Stimulated activated effector memory CD8-positive, alpha-beta T cell treated with anti-CD3 and anti-CD28 coated beads, Interleukin-12 subunit alpha, Interleukin-12 subunit beta, amount 100 ng/mL, for 72 hours (primary cell): ENCODE results near the gene MARVELD3.

Source experiments
- ATAC-seq: fragments of 150-1000 bp; cut with Tn5 transposase; 2 replicates; pipeline ENCODE4 v1.10.0; 2021
- DNase-seq, 2 donors: peaks; one replicate each; pipeline ENCODE4 v3.0.0; 2021 to 2022; ENCODE audit warnings: low spot score in 2 of 2
- H3K27ac Mint-ChIP-seq: one replicate; pipeline ENCODE4 v1.8.0; 2022; ENCODE audit warnings: mild to moderate bottlenecking, mixed read lengths
- H3K36me3 Mint-ChIP-seq: one replicate; pipeline ENCODE4 v1.8.0; 2022; ENCODE audit warnings: mild to moderate bottlenecking, mixed read lengths
- H3K4me1 Mint-ChIP-seq: one replicate; pipeline ENCODE4 v1.8.0; 2022; ENCODE audit warnings: mixed read lengths
- H3K4me3 Mint-ChIP-seq: one replicate; pipeline ENCODE4 v1.8.0; 2022; ENCODE audit warnings: mild to moderate bottlenecking, mixed read lengths
- H3K9me3 Mint-ChIP-seq: one replicate; pipeline ENCODE4 v1.8.0; 2022; ENCODE audit warnings: mixed read lengths

Gene MARVELD3

DNA sequence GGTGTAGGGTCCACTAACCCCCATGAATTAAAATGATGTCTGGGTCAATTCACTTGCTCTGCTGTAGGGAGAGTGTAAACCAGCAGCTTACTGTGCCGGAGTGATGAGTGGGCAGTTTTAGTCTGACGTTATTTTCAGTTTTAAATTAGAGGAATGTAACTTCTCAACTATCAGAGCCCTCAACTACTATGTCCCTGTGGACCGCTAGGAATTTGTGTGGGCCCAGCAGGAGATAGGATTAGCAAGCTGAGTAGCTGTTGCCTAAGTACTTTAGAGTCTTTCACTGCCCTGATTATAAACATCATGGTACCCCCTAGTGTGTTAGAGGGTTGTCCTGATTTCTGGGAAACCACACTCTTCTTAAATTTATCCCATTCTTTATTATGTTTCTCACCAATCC lies 11.4 kb downstream of the MARVELD3 start:
- Mint-ChIP-seq H3K27ac (no peak overlapping the region), H3K9me3 (no peaks in the 10 kb centered on the region), H3K4me3 (no peak overlapping the region), H3K4me1 (no peaks in the 10 kb centered on the region), H3K36me3 (no peaks in the 10 kb centered on the region)
- no peak for DNase-seq
- no peak for ATAC-seq

DNA sequence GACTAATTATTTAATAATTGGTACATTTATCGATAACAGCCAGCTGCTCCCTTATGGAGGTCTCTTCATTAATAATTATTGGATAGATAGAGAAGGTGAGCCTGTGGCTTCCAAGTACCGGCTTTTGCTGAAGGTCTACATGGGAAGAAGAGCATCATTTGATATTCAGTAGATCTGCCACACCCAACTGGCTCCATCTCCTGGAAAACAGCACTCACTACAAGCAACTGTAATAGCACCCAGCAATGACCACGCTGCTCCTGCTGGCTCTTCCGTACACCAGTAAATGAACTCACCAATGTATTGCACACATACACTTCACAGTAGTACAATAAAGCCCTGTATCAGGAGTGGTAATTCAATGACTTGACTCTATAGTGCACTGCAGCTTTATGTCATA lies 19.5 kb downstream of the MARVELD3 start:
- Mint-ChIP-seq H3K27ac (no peak overlapping the region), H3K9me3 (no peaks in the 10 kb centered on the region), H3K36me3 (peaks cover 9% of the 10 kb centered on the region), H3K4me3 (no peak overlapping the region), H3K4me1 (no peaks in the 10 kb centered on the region)
- DNase-seq (no peak), ATAC-seq (peak; percentile 37)

DNA sequence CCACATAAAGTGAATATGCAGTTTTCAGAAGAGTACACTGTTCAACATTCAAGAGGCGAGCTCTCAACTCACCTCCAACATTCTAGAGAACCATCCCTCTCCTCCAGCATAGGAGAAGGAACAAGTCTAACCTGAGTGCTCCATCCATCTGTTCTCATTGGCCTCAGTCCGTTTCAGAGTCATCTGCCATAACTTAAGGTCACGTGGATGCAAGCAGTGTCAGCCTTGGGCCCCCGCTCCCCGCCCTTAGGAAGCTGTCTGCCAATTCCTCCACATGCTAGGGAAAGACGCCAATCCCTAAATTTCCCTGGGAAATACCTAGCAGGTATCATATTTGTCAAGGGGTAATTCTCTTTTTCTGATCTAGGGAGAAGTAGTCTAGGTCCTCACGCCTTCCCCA lies 21.4 kb downstream of the MARVELD3 start:
- Mint-ChIP-seq H3K27ac (no peak overlapping the region), H3K36me3 (peaks cover 20% of the 10 kb centered on the region), H3K4me1 (no peaks in the 10 kb centered on the region), H3K9me3 (no peaks in the 10 kb centered on the region), H3K4me3 (no peak overlapping the region)
- DNase-seq (no peak), ATAC-seq (no peak)

DNA sequence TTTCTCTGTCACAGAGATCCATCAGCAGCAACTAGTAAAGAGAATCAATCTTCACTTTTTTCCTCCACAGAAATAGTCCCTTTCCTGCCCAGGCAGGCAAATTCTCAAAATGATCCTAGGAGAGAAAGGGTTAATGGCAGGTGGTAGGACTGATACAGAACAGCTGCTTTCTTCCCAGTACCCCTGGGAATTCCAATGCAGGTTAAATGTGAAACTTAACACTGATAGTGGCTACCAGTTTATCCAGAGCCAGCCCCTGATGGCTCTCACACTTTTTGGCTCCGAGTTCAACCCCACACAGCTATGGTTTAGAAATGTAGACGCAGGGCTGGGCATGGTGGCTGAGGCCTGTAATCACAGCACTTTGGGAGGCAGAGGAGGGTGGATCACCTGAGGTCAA lies 22.2 kb downstream of the MARVELD3 start:
- H3K4me3 Mint-ChIP-seq: no peak overlapping the region
- H3K4me1 Mint-ChIP-seq: no peaks in the 10 kb centered on the region
- peaks cover 28% of the 10 kb centered on the region for H3K36me3 Mint-ChIP-seq
- H3K9me3 Mint-ChIP-seq: no peaks in the 10 kb centered on the region
- H3K27ac Mint-ChIP-seq: no peak overlapping the region
- DNase-seq (no peak), ATAC-seq (no peak)

DNA sequence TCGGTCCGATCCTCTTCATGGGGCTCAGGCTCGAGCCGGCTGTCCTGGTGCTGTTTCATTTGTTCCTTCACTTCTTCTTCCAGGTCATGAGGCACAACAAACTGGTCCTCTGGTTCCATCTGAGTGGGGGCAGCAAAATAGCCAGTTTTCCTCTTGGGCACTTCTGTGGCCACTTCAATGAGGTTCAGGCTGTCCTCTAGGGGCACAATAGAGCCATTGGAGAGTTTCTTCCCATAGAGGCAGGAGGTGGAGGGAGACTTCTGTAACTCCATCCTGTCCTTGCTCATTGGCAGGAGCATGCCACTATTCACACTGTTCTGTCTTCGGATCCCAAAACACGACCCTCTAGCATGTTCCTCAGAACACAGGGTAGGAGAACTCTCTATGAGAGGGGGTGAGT lies 22.9 kb downstream of the MARVELD3 start:
- no peak overlapping the region for H3K4me3 Mint-ChIP-seq
- H3K27ac Mint-ChIP-seq: peak overlapping the region; percentile 40
- no peaks in the 10 kb centered on the region for H3K9me3 Mint-ChIP-seq
- peaks cover 35% of the 10 kb centered on the region for H3K36me3 Mint-ChIP-seq
- DNase-seq: no peak
- ATAC-seq: no peak
- no peaks in the 10 kb centered on the region for H3K4me1 Mint-ChIP-seq

DNA sequence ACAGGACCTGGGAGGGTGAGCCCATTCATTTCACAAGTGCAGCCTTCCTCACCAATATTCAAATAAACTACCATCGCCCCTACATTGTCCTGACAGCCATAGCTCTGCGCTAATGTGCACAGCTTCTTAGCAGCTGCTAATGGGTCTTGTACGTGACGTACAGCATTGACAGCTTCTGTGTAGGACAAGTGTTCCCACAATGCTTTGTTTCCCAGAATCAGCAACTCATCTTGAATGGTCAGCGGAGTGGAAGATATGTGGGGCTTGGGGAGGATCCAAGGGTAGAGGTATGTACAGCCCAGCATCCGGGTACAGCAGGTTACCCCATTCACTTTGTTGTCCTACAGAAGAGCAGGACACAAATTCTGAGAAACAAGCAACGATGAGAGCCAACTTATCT lies 23.7 kb downstream of the MARVELD3 start:
- DNase-seq (no peak), ATAC-seq (no peak)
- H3K9me3 Mint-ChIP-seq: no peaks in the 10 kb centered on the region
- no peaks in the 10 kb centered on the region for H3K4me1 Mint-ChIP-seq
- no peak overlapping the region for H3K4me3 Mint-ChIP-seq
- peaks cover 43% of the 10 kb centered on the region for H3K36me3 Mint-ChIP-seq
- no peak overlapping the region for H3K27ac Mint-ChIP-seq

DNA sequence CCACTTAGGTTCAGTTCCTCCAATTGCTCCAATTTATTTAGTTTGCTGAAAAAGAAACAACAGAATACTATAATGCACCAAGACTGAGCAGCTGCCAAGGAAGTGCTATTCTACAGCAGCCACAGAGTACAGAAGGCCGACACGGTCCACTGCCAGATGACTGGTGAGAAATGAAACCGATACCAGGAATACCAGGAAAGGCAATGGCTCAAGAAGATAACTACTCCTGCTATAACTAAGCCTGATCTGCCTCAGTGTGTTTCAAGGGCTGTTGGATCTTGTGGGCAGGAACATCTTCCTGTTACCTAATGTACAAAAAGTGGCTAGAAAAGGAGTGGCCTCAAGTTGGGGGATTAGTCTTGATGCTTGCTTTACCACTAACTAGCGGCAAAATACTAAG lies 32.8 kb downstream of the MARVELD3 start:
- ATAC-seq (no peak), DNase-seq (no peak)
- no peak overlapping the region for H3K27ac Mint-ChIP-seq
- no peaks in the 10 kb centered on the region for H3K9me3 Mint-ChIP-seq
- no peak overlapping the region for H3K4me3 Mint-ChIP-seq
- peaks cover 73% of the 10 kb centered on the region for H3K36me3 Mint-ChIP-seq
- no peaks in the 10 kb centered on the region for H3K4me1 Mint-ChIP-seq

DNA sequence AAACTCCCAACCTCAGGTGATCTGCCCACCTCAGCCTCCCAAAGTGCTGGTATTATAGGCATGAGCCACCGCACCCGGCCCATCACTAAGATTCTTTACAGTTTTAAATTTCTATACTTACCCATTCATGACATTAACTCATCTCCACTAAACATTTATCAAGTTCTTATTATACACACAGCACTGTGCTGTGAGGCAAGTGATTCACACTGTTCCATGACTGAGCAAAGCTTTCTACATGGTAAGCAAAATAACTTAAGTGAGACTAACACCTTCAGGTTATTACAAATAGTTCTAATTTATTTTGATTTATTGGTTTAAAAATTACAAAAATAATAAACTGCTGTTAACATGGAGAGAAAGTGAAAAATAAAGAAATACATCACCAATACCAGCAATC lies 33.5 kb downstream of the MARVELD3 start:
- Mint-ChIP-seq H3K27ac (no peak overlapping the region), H3K36me3 (peaks cover 74% of the 10 kb centered on the region), H3K4me3 (no peak overlapping the region), H3K9me3 (no peaks in the 10 kb centered on the region), H3K4me1 (no peaks in the 10 kb centered on the region)
- ATAC-seq (no peak), DNase-seq (no peak)

DNA sequence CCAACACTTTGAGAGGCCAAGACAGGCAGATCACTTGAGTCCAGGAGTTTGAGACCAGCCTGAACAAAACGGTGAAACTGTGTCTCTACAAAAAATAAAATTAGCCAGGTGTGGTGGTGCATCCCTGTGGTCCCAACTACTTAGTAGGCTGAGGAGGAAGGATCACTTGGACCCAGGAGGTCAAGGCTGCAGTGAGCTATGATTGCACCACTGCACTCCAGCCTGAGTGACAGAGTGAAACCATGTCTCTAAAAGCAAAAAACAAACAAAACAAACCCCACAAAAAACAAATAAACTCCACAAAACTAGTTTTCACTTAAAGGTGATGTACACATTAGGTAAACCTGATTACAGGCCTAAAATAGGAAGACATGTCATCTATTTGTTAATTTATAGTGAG lies 40.3 kb downstream of the MARVELD3 start:
- no peaks in the 10 kb centered on the region for H3K9me3 Mint-ChIP-seq
- no peak overlapping the region for H3K4me3 Mint-ChIP-seq
- ATAC-seq (no peak), DNase-seq (no peak)
- H3K36me3 Mint-ChIP-seq: peaks cover 88% of the 10 kb centered on the region
- H3K4me1 Mint-ChIP-seq: no peaks in the 10 kb centered on the region
- H3K27ac Mint-ChIP-seq: no peak overlapping the region

DNA sequence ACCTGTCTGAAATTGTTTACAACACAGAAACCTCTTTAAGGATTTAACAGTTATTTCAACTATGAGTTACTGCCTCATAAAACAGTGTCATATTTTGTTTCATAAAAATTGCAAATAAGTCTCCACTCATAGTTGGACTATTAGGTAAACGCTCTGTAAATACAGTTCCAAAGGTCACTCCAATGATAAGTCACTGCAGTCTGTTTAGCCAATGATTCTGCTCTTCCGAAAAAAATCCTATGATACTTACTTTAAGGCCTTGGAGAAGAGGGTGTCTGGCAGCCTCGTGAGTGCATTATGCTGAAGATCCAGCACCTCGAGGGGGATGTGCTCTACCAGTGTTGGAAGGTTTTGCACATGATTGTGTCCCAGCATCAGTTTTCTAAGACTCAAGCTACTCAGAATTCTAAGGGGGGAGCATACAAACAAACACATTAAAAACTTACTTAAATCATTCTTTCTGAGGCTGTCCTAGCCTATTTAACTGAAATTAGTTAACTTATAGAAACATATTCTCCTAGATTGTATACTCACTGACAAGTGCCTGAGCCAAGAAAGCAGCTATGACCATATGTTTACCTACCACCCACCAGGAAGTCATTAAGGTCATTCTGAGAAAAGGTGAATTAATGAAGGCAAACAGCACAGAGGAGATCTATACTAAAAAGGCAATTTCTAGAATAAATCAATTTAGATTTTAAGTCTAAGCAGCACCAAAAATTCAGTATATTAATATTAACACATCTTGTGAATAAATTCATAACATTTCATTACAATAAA lies 41.1 kb downstream of the MARVELD3 start:
- ATAC-seq (no peak), DNase-seq (no peak)
- Mint-ChIP-seq H3K9me3 (no peaks in the 10 kb centered on the region), H3K36me3 (peaks cover 88% of the 10 kb centered on the region), H3K27ac (no peak overlapping the region), H3K4me1 (no peaks in the 10 kb centered on the region), H3K4me3 (no peak overlapping the region)

DNA sequence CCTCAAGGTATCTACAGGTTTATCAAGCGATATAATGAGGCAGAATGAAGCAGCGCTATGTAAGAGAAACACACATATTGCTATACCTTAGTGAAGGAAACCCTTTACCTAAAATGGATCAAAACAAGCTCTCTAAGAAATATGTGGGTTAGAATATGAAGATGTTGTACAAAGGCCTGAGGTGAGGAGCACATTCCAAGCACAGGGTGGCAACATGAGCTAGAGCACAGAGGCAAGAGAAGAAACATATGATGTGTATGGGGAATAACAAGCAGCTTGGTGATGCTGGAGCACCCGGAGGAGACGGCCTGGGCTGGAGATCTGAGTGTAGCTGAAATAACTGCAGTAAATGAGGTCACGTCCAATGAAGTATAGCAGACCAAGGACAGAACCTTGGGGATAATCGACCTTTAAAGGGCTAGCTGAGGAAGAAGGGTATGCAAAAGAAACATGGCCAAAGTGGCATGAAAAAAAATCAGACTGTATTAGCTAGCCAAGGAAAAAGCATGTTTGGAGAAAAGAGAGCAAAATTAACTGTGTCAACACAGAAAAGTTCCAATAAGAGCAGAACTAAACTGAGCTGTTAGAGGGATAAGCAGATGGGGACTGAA lies 44.0 kb downstream of the MARVELD3 start:
- Mint-ChIP-seq H3K36me3 (peaks cover 74% of the 10 kb centered on the region), H3K4me1 (no peaks in the 10 kb centered on the region), H3K4me3 (no peak overlapping the region), H3K9me3 (no peaks in the 10 kb centered on the region), H3K27ac (no peak overlapping the region)
- DNase-seq: no peak
- ATAC-seq: no peak

DNA sequence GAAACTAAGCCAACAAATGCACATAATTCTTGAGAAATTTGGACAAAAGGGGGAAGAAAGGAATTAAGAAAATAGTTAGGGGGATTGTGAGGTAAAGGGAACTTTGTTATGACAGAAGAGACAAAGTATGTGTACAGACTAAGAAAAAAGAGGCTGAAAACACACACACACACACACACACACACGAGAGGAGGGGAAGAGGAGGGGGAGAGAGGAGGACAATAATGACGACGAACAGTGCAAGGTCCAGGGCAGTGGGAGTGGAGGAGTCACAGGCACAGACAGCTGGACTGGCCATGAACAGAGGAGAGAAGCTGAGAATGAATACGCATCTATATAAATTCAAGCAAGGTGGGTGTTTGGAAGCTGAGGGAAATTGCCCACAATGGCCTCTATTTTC lies 44.6 kb downstream of the MARVELD3 start:
- Mint-ChIP-seq H3K4me3 (no peak overlapping the region), H3K9me3 (no peaks in the 10 kb centered on the region), H3K4me1 (no peaks in the 10 kb centered on the region), H3K27ac (no peak overlapping the region), H3K36me3 (peaks cover 69% of the 10 kb centered on the region)
- no peak for ATAC-seq
- DNase-seq: no peak

DNA sequence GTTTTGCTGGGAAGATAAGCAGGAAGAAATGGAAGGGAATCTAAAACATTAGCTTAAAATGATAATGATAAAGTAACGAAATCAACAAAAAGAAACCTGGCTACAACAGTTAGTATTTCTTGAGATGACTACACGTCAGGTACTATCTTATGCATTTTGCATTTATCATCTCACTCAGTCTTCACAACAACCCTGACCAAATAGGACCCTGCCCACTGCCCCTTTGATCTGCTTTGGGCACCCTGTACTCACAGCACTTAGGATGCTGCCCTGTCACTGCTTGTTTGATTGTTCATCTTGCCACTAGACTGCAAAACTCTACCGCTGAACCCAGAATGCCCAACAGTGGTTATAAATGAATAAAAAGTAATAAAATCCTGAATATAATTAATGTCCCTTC lies 45.2 kb downstream of the MARVELD3 start:
- DNase-seq (no peak), ATAC-seq (no peak)
- Mint-ChIP-seq H3K9me3 (no peaks in the 10 kb centered on the region), H3K4me3 (no peak overlapping the region), H3K4me1 (no peaks in the 10 kb centered on the region), H3K36me3 (peaks cover 64% of the 10 kb centered on the region), H3K27ac (no peak overlapping the region)

DNA sequence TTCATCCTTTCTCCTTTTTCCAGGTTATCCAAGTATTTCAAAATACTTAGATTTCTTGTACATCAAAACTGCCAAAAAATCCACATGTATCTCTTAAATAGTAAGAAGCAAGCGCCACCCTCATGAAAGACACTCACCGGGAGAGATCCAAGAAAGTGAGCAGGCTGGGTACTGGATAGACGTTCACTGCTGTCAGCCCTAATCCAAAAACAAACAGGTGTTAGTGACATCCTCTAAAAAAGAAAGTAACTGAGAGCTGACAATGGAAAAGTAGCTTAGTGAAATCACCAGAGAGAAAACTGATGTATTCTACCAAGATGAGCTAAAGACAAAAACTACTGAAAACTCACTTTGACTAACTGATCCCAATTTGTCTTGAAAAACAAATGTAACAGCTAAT lies 46.1 kb downstream of the MARVELD3 start:
- Mint-ChIP-seq H3K9me3 (no peaks in the 10 kb centered on the region), H3K36me3 (peaks cover 64% of the 10 kb centered on the region), H3K4me3 (no peak overlapping the region), H3K27ac (no peak overlapping the region), H3K4me1 (no peaks in the 10 kb centered on the region)
- DNase-seq: no peak
- ATAC-seq: no peak

DNA sequence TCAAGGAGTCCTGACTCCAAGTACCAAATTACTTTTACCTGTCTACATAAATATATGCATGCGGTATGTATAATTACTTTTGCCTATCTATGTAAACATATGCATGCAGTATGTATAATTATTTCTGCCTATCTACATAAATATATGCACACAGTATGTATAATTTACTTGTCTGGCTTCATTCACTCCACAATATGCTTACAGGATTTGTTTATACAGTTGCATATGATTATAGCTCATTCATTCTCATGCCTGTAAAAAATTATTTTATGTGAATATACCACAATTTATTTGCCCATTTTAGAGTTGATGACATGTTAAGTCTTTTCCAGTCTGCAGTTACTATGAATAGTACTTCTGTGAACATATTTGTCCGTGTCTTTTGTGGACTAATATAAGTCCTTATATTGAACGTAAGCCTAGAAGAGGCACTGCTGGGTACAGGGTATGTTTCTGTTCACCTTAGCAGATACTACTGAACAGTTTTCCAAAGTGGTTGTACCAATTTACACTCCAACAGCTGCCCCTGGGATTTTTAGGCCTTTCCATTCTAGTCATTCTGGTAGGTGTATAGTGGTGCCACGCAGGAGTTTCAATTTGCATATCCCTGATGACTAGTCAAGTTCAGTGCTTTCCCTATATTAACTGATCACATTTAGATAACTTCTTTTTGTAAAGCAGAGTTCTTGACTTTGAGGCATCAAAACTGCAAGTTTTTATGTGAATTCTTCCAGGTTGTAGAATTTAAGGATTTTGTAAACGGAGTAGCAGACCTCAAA lies 47.0 kb downstream of the MARVELD3 start:
- no peak overlapping the region for H3K4me3 Mint-ChIP-seq
- DNase-seq (no peak), ATAC-seq (peak; percentile 68)
- H3K36me3 Mint-ChIP-seq: peaks cover 64% of the 10 kb centered on the region
- H3K9me3 Mint-ChIP-seq: no peaks in the 10 kb centered on the region
- H3K27ac Mint-ChIP-seq: no peak overlapping the region
- no peaks in the 10 kb centered on the region for H3K4me1 Mint-ChIP-seq

DNA sequence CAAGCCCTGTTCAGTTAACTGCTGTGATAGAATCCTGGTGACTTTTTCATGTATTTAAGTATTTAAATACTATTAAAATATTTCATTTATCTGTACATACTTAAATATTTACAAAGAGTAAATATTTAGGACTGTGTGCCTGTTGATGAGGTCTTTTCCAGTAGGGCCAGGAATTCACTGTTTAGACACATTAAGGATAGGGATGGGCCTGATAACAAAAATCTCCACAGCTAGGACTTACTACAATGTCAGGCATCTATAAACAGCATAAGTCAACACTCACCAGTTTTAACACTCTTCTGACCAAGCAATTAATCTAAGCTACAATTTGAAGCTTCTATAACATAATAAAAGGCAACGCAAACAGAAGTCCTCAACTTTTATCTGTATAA lies 47.6 kb downstream of the MARVELD3 start:
- ATAC-seq (no peak), DNase-seq (no peak)
- Mint-ChIP-seq H3K36me3 (peaks cover 63% of the 10 kb centered on the region), H3K4me1 (no peaks in the 10 kb centered on the region), H3K9me3 (no peaks in the 10 kb centered on the region), H3K27ac (no peak overlapping the region), H3K4me3 (no peak overlapping the region)
